Activated naive CD8-positive, alpha-beta T cell treated with anti-CD3 and anti-CD28 coated beads, Interleukin-2, amount 10 ng/mL, durations not matched to agents 7 days and 5 days (primary cell): Measurements from ENCODE around the gene NOL6. TPM values are rescaled to one million over a fixed set of nuclear protein-coding genes. Genes with fewer than 3 reads are reported as not detected.
"Not testable (repeated sequence)": the region's sequence is repeated elsewhere in the genome, so short reads cannot be mapped to it uniquely, and the experiment has no call there.

Experiments
- ATAC-seq: fragments of 150-1000 bp; cut with Tn5 transposase; one replicate; pipeline ENCODE4 v1.10.0; 2021; ENCODE audit warnings: low read depth, moderate library complexity
- POLR2A ChIA-PET: fragments of 350-600 bp; sonication (Branson Sonifier 250); formaldehyde crosslinking; loops from one replicate; lab custom pipeline; 2021; ENCODE audit warnings: antibody characterized with exemption; lab: Charles Lee
- DNase-seq: peaks from one replicate; pipeline ENCODE4 v3.0.0; 2021
- H3K27ac Mint-ChIP-seq: one replicate; pipeline ENCODE4 v1.8.0; 2022; ENCODE audit warnings: mild to moderate bottlenecking, mixed read lengths
- H3K27me3 Mint-ChIP-seq: one replicate; pipeline ENCODE4 v1.8.0; 2022; ENCODE audit warnings: mild to moderate bottlenecking, moderate library complexity, mixed read lengths
- H3K36me3 Mint-ChIP-seq: one replicate; pipeline ENCODE4 v1.8.0; 2021; ENCODE audit warnings: mild to moderate bottlenecking, mixed read lengths
- H3K4me1 Mint-ChIP-seq: one replicate; pipeline ENCODE4 v1.8.0; 2021; ENCODE audit warnings: mixed read lengths
- H3K4me3 Mint-ChIP-seq: one replicate; pipeline ENCODE4 v1.8.0; 2022; ENCODE audit warnings: mild to moderate bottlenecking, moderate library complexity, mixed read lengths
- H3K9me3 Mint-ChIP-seq: one replicate; pipeline ENCODE4 v1.8.0; 2021; ENCODE audit warnings: mixed read lengths
- total RNA-seq, 2 experiments: library from RNA; stranded (reverse); gene quantifications; one replicate each; pipeline ENCODE4 v1.2.3, GENCODE V29; 2021

The NOL6 gene
- total RNA-seq, 2 experiments from 2014 or later = 30.1 to 33.2 TPM

GRCh38 chr9:33454661-33455026 is 19.1 kb downstream of the NOL6 start:
- POLR2A ChIA-PET = interaction anchor here (0.6 to 5.0 kb wide), 4 partner anchors 19 to 427 kb away, joined by 8 to 27 read pairs (median 10); partner anchors contain the start of genes NFX1 and NOL6
- H3K4me1 Mint-ChIP-seq = peaks cover 56% of the 10 kb centered on the region
- H3K9me3 Mint-ChIP-seq, H3K36me3 Mint-ChIP-seq, DNase-seq, H3K27me3 Mint-ChIP-seq, ATAC-seq: not testable (repeated sequence)
- peak overlapping the region; percentile 16 for H3K4me3 Mint-ChIP-seq
- peak overlapping the region; percentile 83 for H3K27ac Mint-ChIP-seq

GRCh38 chr9:33453999-33454660 is 19.6 kb downstream of the NOL6 start:
- no peak for DNase-seq
- no peaks in the 10 kb centered on the region for H3K36me3 Mint-ChIP-seq
- no peaks in the 10 kb centered on the region for H3K9me3 Mint-ChIP-seq
- H3K27ac Mint-ChIP-seq = peak overlapping the region; percentile 83
- H3K27me3 Mint-ChIP-seq = no peaks in the 10 kb centered on the region
- no peak for ATAC-seq
- H3K4me1 Mint-ChIP-seq = peaks cover 54% of the 10 kb centered on the region
- POLR2A ChIA-PET = interaction anchor here (0.6 to 5.0 kb wide), 5 partner anchors 12 to 426 kb away, joined by 7 to 27 read pairs (median 9); partner anchors contain the start of genes NFX1 and NOL6
- peak overlapping the region; percentile 16 for H3K4me3 Mint-ChIP-seq

GRCh38 chr9:33453286-33453860 is 20.4 kb downstream of the NOL6 start:
- H3K27ac Mint-ChIP-seq = peak overlapping the region; percentile 83
- H3K9me3 Mint-ChIP-seq = no peaks in the 10 kb centered on the region
- DNase-seq (no peak), ATAC-seq (peak; percentile 15)
- POLR2A ChIA-PET = interaction anchor here (0.8 to 5.0 kb wide), 5 partner anchors 12 to 163 kb away, joined by 5 to 27 read pairs (median 9); partner anchors contain the start of genes NFX1 and NOL6
- H3K4me1 Mint-ChIP-seq = peaks cover 52% of the 10 kb centered on the region
- no peaks in the 10 kb centered on the region for H3K27me3 Mint-ChIP-seq
- no peaks in the 10 kb centered on the region for H3K36me3 Mint-ChIP-seq
- H3K4me3 Mint-ChIP-seq = no peak overlapping the region

- peaks cover 52% of the 10 kb centered on the region for H3K4me1 Mint-ChIP-seq
- peak overlapping the region; percentile 7 for H3K4me3 Mint-ChIP-seq
Observed at GRCh38 chr9:33452828-33453271, 20.9 kb downstream of the NOL6 start.

GRCh38 chr9:33450621-33451146 is 23.0 kb downstream of the NOL6 start:
- no peaks in the 10 kb centered on the region for H3K36me3 Mint-ChIP-seq
- DNase-seq (no peak), ATAC-seq (no peak)
- no peaks in the 10 kb centered on the region for H3K9me3 Mint-ChIP-seq
- H3K4me3 Mint-ChIP-seq = no peak overlapping the region
- no peaks in the 10 kb centered on the region for H3K27me3 Mint-ChIP-seq
- H3K27ac Mint-ChIP-seq = no peak overlapping the region
- H3K4me1 Mint-ChIP-seq = peaks cover 54% of the 10 kb centered on the region
- POLR2A ChIA-PET = interaction anchor here (0.9 kb wide), 1 partner anchor 426 kb away, joined by 3 read pairs; no protein-coding TSS in a partner anchor

More at GRCh38 chr9:33452828-33453271, 20.9 kb downstream of the NOL6 start:
- DNase-seq = peak; percentile 62
- peak; percentile 75 for ATAC-seq
- H3K27ac Mint-ChIP-seq = peak overlapping the region; percentile 83
- H3K9me3 Mint-ChIP-seq = no peaks in the 10 kb centered on the region
- H3K27me3 Mint-ChIP-seq = no peaks in the 10 kb centered on the region
- POLR2A ChIA-PET = interaction anchor here (0.8 to 5.0 kb wide), 4 partner anchors 12 to 163 kb away, joined by 5 to 27 read pairs (median 8); partner anchors contain the start of gene NFX1
- no peaks in the 10 kb centered on the region for H3K36me3 Mint-ChIP-seq

- no peaks in the 10 kb centered on the region for H3K9me3 Mint-ChIP-seq
- no peaks in the 10 kb centered on the region for H3K36me3 Mint-ChIP-seq
- H3K27me3 Mint-ChIP-seq = no peaks in the 10 kb centered on the region
- H3K27ac Mint-ChIP-seq = no peak overlapping the region
- ATAC-seq (no peak), DNase-seq (no peak)
- H3K4me1 Mint-ChIP-seq = peaks cover 54% of the 10 kb centered on the region
- H3K4me3 Mint-ChIP-seq = no peak overlapping the region
- POLR2A ChIA-PET = interaction anchor here (0.9 to 4.2 kb wide), 3 partner anchors 24 to 425 kb away, joined by 3 to 31 read pairs (median 4); partner anchors contain the start of gene NOL6
Observed at GRCh38 chr9:33449715-33450114, 24.0 kb downstream of the NOL6 start.

GRCh38 chr9:33447799-33448553 is 25.7 kb downstream of the NOL6 start:
- Mint-ChIP-seq H3K27me3 (no peaks in the 10 kb centered on the region), H3K27ac (peak overlapping the region; percentile 89), H3K36me3 (no peaks in the 10 kb centered on the region), H3K4me1 (peaks cover 43% of the 10 kb centered on the region), H3K9me3 (no peaks in the 10 kb centered on the region), H3K4me3 (peak overlapping the region; percentile 91)
- no peak for ATAC-seq
- DNase-seq = no peak
- POLR2A ChIA-PET = interaction anchor here (0.8 to 4.2 kb wide), 6 partner anchors 8 to 158 kb away, joined by 4 to 31 read pairs (median 6); partner anchors contain the start of genes NFX1 and NOL6

- H3K4me1 Mint-ChIP-seq = peaks cover 35% of the 10 kb centered on the region
- POLR2A ChIA-PET = interaction anchor here (0.8 to 4.2 kb wide), 6 partner anchors 9 to 157 kb away, joined by 4 to 31 read pairs (median 6); partner anchors contain the start of genes NFX1 and NOL6
Observed at GRCh38 chr9:33446946-33447798, 26.6 kb downstream of the NOL6 start, which contains the start of gene AQP3. Gene AQP3, minus strand, starts transcription at chr9:33447593. Its CDS starts 63 bp downstream, at chr9:33447530.

GRCh38 chr9:33446240-33446945 is 27.3 kb downstream of the NOL6 start:
- peak; percentile 70 for ATAC-seq
- H3K27ac Mint-ChIP-seq = peak overlapping the region; percentile 95
- H3K4me1 Mint-ChIP-seq = peaks cover 34% of the 10 kb centered on the region
- H3K4me3 Mint-ChIP-seq = peak overlapping the region; percentile 91
- DNase-seq = peak; percentile 54
- no peaks in the 10 kb centered on the region for H3K27me3 Mint-ChIP-seq
- POLR2A ChIA-PET = interaction anchor here (2.1 to 4.2 kb wide), 3 partner anchors 12 to 157 kb away, joined by 7 to 31 read pairs (median 13); partner anchors contain the start of gene NFX1
- no peaks in the 10 kb centered on the region for H3K9me3 Mint-ChIP-seq
- H3K36me3 Mint-ChIP-seq = no peaks in the 10 kb centered on the region

More at GRCh38 chr9:33446946-33447798, 26.6 kb downstream of the NOL6 start, which contains the start of gene AQP3:
- DNase-seq = peak; percentile 81
- Mint-ChIP-seq H3K36me3 (no peaks in the 10 kb centered on the region), H3K9me3 (no peaks in the 10 kb centered on the region), H3K27me3 (no peaks in the 10 kb centered on the region), H3K27ac (peak within 1 kb of the TSS; percentile 95), H3K4me3 (peak within 1 kb of the TSS; percentile 91)
- ATAC-seq = peak; percentile 74

- H3K27ac Mint-ChIP-seq = peak overlapping the region; percentile 95
- H3K9me3 Mint-ChIP-seq = no peaks in the 10 kb centered on the region
- ATAC-seq (no peak), DNase-seq (no peak)
- peak overlapping the region; percentile 91 for H3K4me3 Mint-ChIP-seq
- H3K36me3 Mint-ChIP-seq = no peaks in the 10 kb centered on the region
- H3K4me1 Mint-ChIP-seq = peaks cover 32% of the 10 kb centered on the region
- H3K27me3 Mint-ChIP-seq = no peaks in the 10 kb centered on the region
- POLR2A ChIA-PET = interaction anchor here (2.7 to 4.2 kb wide), 2 partner anchors 13 to 29 kb away, joined by 13 to 31 read pairs; no protein-coding TSS in a partner anchor
Observed at GRCh38 chr9:33445389-33446239, 28.1 kb downstream of the NOL6 start.
